WTC11 (cell line): Measurements from ENCODE around the gene PNCK. TPM values are rescaled to one million over a fixed set of nuclear protein-coding genes. Genes with fewer than 3 reads are reported as not detected.
"Not testable (repeated sequence)": the region's sequence is repeated elsewhere in the genome, so short reads cannot be mapped to it uniquely, and the experiment has no call there.

Source experiments
- ATAC-seq: fragments of 200-7000 bp; cut with Tn5 transposase; 2 replicates; pipeline ENCODE4 v1.10.0; 2021; ENCODE audit warnings: mild to moderate bottlenecking, moderate library complexity
- CTCF ChIA-PET: fragments of 300-600 bp; sonication (Branson Sonifier 250); formaldehyde crosslinking; loops from one replicate; lab custom pipeline; 2021; ENCODE audit warnings: antibody characterized with exemption; lab: Charles Lee
- POLR2A ChIA-PET: fragments of 350-600 bp; sonication (Branson Sonifier 250); formaldehyde crosslinking; loops from one replicate; lab custom pipeline; 2021; ENCODE audit warnings: antibody characterized with exemption; lab: Charles Lee
- DNase-seq: peaks from one replicate; pipeline ENCODE4 v3.0.0; 2021; ENCODE audit warnings: low spot score
- H3K27ac Mint-ChIP-seq: 2 replicates; pipeline ENCODE4 v1.8.0; 2021; ENCODE audit warnings: mixed read lengths
- H3K27me3 Mint-ChIP-seq: 2 replicates; pipeline ENCODE4 v1.8.0; 2021; ENCODE audit warnings: low read depth, mild to moderate bottlenecking, moderate library complexity, mixed read lengths
- H3K36me3 Mint-ChIP-seq: 2 replicates; pipeline ENCODE4 v1.8.0; 2021; ENCODE audit warnings: mixed read lengths
- H3K4me1 Mint-ChIP-seq: 2 replicates; pipeline ENCODE4 v1.8.0; 2022; ENCODE audit warnings: mixed read lengths
- H3K4me3 Mint-ChIP-seq: 2 replicates; pipeline ENCODE4 v1.8.0; 2021; ENCODE audit warnings: mild to moderate bottlenecking, moderate library complexity, mixed read lengths
- H3K9me3 Mint-ChIP-seq: 2 replicates; pipeline ENCODE4 v1.8.0; 2021; ENCODE audit warnings: mixed read lengths
- CREM ChIP-seq: sonication (generic); formaldehyde crosslinking; IDR thresholded peaks from 2 replicates; pipeline ENCODE4 v1.8.1; 2022; ENCODE audit warnings: mild to moderate bottlenecking, missing genetic modification reagents, moderate library complexity
- ELF4 ChIP-seq: sonication (generic); formaldehyde crosslinking; IDR thresholded peaks from 2 replicates; pipeline ENCODE4 v1.8.1; 2022; ENCODE audit warnings: low read depth, mild to moderate bottlenecking, moderate library complexity, missing genetic modification reagents
- IRF2 ChIP-seq: sonication (generic); formaldehyde crosslinking; IDR thresholded peaks from 2 replicates; pipeline ENCODE4 v1.8.0; 2022; ENCODE audit warnings: low read depth, missing genetic modification reagents, borderline replicate concordance
- JUN ChIP-seq: sonication (generic); formaldehyde crosslinking; IDR thresholded peaks from 2 replicates; pipeline ENCODE4 v1.8.0; 2023; ENCODE audit warnings: mild to moderate bottlenecking, missing genetic modification reagents
- MYBL2 ChIP-seq: sonication (generic); formaldehyde crosslinking; IDR thresholded peaks from 2 replicates; pipeline ENCODE4 v1.8.1; 2023; ENCODE audit warnings: mild to moderate bottlenecking, moderate library complexity, missing genetic modification reagents
- NFYB ChIP-seq: sonication (generic); formaldehyde crosslinking; conservative IDR thresholded peaks from 2 replicates; pipeline ENCODE4 v1.8.0; 2022; ENCODE audit warnings: low read depth, missing genetic modification reagents
- SP1 ChIP-seq: sonication (generic); formaldehyde crosslinking; conservative IDR thresholded peaks from 2 replicates; pipeline ENCODE4 v1.8.1; 2022; ENCODE audit warnings: missing genetic modification reagents
- TCF7 ChIP-seq: sonication (generic); formaldehyde crosslinking; IDR thresholded peaks from 2 replicates; pipeline ENCODE4 v1.8.0; 2022; ENCODE audit warnings: mild to moderate bottlenecking, low read depth, missing genetic modification reagents, moderate library complexity
- TEAD4 ChIP-seq: sonication (generic); formaldehyde crosslinking; IDR thresholded peaks from 2 replicates; pipeline ENCODE4 v1.8.0; 2022; ENCODE audit warnings: mild to moderate bottlenecking, missing genetic modification reagents
- TP53 ChIP-seq: sonication (generic); formaldehyde crosslinking; IDR thresholded peaks from 2 replicates; pipeline ENCODE4 v1.8.1; 2023; ENCODE audit warnings: mild to moderate bottlenecking, missing genetic modification reagents
- ZBTB21 ChIP-seq: sonication (generic); formaldehyde crosslinking; IDR thresholded peaks from 2 replicates; pipeline ENCODE4 v1.8.1; 2023; ENCODE audit warnings: mild to moderate bottlenecking, missing genetic modification reagents, borderline replicate concordance
- ZNF219 ChIP-seq: sonication (generic); formaldehyde crosslinking; IDR thresholded peaks from 2 replicates; pipeline ENCODE4 v1.8.0; 2023; ENCODE audit warnings: missing genetic modification reagents, mild to moderate bottlenecking, borderline replicate concordance
- ZNF263 ChIP-seq: sonication (generic); formaldehyde crosslinking; IDR thresholded peaks from 2 replicates; pipeline ENCODE4 v1.8.1; 2022; ENCODE audit warnings: low read depth, mild to moderate bottlenecking, moderate library complexity, missing genetic modification reagents
- ZNF423 ChIP-seq: fragments of 250-450 bp; sonication (Bioruptor Pico); IDR thresholded peaks from 2 replicates; pipeline ENCODE4 v2.1.2; 2022; ENCODE audit warnings: mild to moderate bottlenecking, moderate library complexity
- total RNA-seq: library from RNA; stranded (reverse); gene quantifications from 3 replicates; pipeline ENCODE4 v1.2.3, GENCODE V29; 2021
- TF ChIP-seq, protein P1 (sequence below): sonication (generic); formaldehyde crosslinking; IDR thresholded peaks from 2 replicates; pipeline ENCODE4 v1.8.0; 2022; ENCODE audit warnings: mild to moderate bottlenecking, missing genetic modification reagents
- TF ChIP-seq, protein P2 (sequence below): sonication (generic); formaldehyde crosslinking; IDR thresholded peaks from 2 replicates; pipeline ENCODE4 v1.8.0; 2023; ENCODE audit warnings: missing genetic modification reagents
- TF ChIP-seq, protein P3 (sequence below): sonication (generic); formaldehyde crosslinking; IDR thresholded peaks from 2 replicates; pipeline ENCODE4 v1.8.0; 2022; ENCODE audit warnings: mild to moderate bottlenecking, missing genetic modification reagents
- TF ChIP-seq, protein P4 (sequence below): sonication (generic); formaldehyde crosslinking; IDR thresholded peaks from 2 replicates; pipeline ENCODE4 v1.8.1; 2022; ENCODE audit warnings: low read depth, mild to moderate bottlenecking, moderate library complexity, missing genetic modification reagents, borderline replicate concordance

The PNCK gene
- total RNA-seq, 1 experiment from 2014 or later = 8.6 TPM

- TF ChIP-seq ZBTB21 (CRISPR knock-in tag) (no peak), MYBL2 (no peak)
- TF ChIP-seq, protein P1, sequence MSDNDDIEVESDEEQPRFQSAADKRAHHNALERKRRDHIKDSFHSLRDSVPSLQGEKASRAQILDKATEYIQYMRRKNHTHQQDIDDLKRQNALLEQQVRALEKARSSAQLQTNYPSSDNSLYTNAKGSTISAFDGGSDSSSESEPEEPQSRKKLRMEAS (CRISPR knock-in tag) = no peak
- TF ChIP-seq, protein P2, sequence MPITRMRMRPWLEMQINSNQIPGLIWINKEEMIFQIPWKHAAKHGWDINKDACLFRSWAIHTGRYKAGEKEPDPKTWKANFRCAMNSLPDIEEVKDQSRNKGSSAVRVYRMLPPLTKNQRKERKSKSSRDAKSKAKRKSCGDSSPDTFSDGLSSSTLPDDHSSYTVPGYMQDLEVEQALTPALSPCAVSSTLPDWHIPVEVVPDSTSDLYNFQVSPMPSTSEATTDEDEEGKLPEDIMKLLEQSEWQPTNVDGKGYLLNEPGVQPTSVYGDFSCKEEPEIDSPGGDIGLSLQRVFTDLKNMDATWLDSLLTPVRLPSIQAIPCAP (CRISPR knock-in tag) = no peak
Observed at GRCh38 chrX:153692611-153693156, 19.1 kb upstream of the PNCK start (continued).

DNA sequence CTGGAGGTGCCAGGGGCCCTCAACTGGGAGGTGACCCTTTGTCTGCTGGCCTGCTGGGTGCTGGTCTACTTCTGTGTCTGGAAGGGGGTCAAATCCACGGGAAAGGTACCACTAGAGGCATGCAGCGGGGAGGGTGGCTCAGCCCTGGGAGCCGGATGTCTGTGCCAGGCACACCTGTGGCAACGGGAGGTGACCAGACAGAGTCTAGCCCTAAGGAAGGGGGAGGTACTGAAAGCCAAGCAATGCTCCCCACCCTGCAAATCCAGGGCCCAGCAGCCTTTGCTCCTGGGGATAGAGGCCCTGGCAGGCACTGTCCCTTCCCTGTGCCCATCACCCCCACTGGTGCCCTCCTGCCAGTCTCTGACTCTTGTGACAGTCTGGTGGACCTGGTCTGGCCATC lies 18.4 kb upstream of the PNCK start:
- no peak overlapping the region; the same call in 1 of the 2 replicates for H3K27ac Mint-ChIP-seq
- H3K36me3 Mint-ChIP-seq = 0 out of 2 replicates have a peak, but pooled peaks cover 3% of the 10 kb centered on the region
- no peak for DNase-seq
- POLR2A ChIA-PET = interaction anchor here (0.7 kb wide), 1 partner anchor 16 kb away, joined by 3 read pairs; no protein-coding TSS in a partner anchor
- TF ChIP-seq, protein P3, sequence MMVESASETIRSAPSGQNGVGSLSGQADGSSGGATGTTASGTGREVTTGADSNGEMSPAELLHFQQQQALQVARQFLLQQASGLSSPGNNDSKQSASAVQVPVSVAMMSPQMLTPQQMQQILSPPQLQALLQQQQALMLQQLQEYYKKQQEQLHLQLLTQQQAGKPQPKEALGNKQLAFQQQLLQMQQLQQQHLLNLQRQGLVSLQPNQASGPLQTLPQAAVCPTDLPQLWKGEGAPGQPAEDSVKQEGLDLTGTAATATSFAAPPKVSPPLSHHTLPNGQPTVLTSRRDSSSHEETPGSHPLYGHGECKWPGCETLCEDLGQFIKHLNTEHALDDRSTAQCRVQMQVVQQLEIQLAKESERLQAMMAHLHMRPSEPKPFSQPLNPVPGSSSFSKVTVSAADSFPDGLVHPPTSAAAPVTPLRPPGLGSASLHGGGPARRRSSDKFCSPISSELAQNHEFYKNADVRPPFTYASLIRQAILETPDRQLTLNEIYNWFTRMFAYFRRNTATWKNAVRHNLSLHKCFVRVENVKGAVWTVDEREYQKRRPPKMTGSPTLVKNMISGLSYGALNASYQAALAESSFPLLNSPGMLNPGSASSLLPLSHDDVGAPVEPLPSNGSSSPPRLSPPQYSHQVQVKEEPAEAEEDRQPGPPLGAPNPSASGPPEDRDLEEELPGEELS = no peak
- TF ChIP-seq ZNF219 (CRISPR knock-in tag) (no peak), ZNF263 (CRISPR knock-in tag) (no peak), ZNF423 (CRISPR knock-in tag) (no peak), NFYB (CRISPR knock-in tag) (no peak), ELF4 (CRISPR knock-in tag) (no peak), TEAD4 (CRISPR knock-in tag) (no peak), CREM (CRISPR knock-in tag) (no peak), TP53 (CRISPR knock-in tag) (no peak), IRF2 (CRISPR knock-in tag) (no peak), JUN (CRISPR knock-in tag) (no peak), TCF7 (CRISPR knock-in tag) (no peak), SP1 (no peak), MYBL2 (no peak)
- TF ChIP-seq, protein P1 (CRISPR knock-in tag) = no peak
- TF ChIP-seq, protein P4, sequence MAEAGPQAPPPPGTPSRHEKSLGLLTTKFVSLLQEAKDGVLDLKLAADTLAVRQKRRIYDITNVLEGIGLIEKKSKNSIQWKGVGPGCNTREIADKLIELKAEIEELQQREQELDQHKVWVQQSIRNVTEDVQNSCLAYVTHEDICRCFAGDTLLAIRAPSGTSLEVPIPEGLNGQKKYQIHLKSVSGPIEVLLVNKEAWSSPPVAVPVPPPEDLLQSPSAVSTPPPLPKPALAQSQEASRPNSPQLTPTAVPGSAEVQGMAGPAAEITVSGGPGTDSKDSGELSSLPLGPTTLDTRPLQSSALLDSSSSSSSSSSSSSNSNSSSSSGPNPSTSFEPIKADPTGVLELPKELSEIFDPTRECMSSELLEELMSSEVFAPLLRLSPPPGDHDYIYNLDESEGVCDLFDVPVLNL = no peak
- TF ChIP-seq, all 79 proteins: peak for 0
- CTCF ChIA-PET = no interaction called here
- H3K4me3 Mint-ChIP-seq = no peak overlapping the region
- no peaks in the 10 kb centered on the region for H3K27me3 Mint-ChIP-seq
- ATAC-seq = no peak
- no peaks in the 10 kb centered on the region for H3K4me1 Mint-ChIP-seq
- H3K9me3 Mint-ChIP-seq = no peaks in the 10 kb centered on the region

DNA sequence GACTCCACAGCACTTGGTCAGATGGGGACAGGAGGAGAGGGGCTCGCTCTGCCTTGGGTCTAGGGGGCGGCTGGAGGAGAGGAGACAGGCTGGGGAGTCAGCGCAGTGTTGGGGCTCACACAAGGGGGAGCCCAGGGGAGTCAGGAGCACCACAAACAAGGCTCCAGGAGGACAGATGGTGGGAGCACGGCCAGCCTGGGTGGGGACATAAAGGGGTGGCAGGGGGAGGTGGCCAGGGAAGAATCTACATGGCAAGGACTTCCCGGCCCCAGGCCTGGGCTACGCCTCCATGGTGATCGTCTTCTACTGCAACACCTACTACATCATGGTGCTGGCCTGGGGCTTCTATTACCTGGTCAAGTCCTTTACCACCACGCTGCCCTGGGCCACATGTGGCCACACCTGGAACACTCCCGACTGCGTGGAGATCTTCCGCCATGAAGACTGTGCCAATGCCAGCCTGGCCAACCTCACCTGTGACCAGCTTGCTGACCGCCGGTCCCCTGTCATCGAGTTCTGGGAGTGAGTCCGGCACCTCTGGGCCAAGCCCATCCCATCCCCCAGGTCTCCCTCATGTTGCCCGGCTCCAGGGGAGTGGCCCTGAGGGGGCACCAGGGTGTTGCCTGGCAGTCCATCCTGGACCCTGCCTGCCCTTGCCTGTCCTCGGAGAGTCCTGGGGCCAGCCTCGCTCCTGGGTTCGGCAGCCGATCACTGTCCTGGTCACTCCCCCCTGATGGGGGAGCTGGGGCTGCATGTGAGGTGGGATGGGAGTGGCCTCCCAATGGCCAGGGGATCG lies 17.6 kb upstream of the PNCK start:
- CTCF ChIA-PET, DNase-seq, H3K36me3 Mint-ChIP-seq, H3K4me3 Mint-ChIP-seq, POLR2A ChIA-PET, H3K4me1 Mint-ChIP-seq, H3K27ac Mint-ChIP-seq, H3K9me3 Mint-ChIP-seq, ATAC-seq, H3K27me3 Mint-ChIP-seq: not testable (repeated sequence)
